GM21737 (cell line): ENCODE data around the gene MYO7B.

ENCODE experiments used
- ATAC-seq: cut with Tn5 transposase; IDR thresholded peaks from one replicate; pipeline ENCODE4 v1.9.1; 2021; ENCODE audit warnings: mild to moderate bottlenecking, moderate library complexity; ENCODE audit not compliant: unreplicated experiment

The MYO7B gene

DNA sequence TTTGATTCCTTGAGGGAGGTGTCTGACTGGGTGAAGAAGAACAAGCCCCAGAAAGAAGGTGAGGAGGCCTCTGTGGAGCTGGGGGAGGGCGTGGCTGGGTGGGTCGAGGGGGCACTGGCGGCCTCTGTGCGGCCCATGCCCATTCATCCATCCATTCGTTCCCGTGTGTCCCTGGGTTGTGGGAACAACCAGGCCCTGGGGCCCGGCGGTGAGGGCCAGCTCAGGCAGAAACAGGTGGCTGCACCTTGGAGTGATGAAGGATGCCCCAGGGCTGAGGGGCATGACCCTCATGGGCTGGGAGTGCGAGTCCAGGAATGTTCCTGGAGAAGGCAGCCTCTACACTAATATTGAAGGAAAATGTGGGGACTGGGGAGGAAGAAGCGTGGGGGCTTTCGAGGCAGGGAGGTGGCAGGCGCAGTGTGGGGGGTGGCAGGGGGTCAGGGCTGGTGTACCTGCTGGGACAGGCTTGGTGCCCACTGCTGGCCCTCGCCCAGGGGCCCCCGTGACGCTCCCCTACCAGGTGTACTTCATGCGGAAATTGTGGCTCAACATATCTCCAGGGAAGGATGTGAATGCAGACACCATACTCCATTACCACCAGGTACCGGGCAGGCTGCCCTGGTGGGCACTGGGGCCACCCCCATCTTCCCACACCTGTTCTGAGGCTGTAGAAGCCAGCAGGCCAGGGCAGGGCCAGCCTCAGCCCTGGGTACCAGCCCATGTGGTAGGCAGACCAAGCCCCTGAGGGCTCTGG is 99.3 kb downstream of the MYO7B start:
- no peak for ATAC-seq

DNA sequence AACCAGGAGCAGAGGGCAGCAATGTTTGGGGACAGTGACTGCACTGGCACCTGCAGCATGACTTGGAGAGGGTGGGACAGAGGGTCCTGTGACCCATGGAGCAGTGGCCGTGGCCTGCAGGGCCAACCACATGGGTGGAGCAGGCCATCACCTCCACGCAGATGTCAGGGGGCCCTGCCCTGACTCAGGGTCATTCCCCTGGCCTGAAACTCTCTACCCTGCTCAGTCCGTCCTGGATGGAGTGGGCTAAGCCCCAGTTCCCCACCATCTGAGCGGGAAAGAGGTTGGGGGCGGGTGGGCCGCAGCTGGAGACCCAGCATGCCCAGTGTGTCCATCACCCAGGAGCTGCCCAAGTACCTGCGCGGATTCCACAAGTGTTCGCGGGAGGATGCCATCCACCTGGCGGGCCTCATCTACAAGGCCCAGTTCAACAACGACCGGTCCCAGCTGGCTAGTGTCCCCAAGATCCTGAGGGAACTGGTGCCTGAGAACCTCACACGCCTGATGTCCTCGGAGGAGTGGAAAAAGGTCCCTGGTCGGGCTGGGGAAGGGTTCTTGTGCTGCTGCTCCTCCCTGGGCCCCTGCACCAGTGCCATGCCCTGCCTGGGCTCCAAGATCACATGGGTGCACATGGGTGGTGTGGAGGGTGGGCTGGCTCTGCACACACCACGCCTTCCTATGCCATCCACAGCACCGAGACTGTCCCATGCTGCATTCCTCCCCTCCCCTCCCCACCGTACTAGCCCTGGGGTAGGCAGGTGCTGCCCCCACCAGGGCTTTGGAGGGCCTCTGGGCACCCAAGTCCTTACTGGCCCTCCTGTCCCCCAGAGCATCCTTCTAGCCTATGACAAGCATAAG is 100.1 kb downstream of the MYO7B start:
- no peak for ATAC-seq

DNA sequence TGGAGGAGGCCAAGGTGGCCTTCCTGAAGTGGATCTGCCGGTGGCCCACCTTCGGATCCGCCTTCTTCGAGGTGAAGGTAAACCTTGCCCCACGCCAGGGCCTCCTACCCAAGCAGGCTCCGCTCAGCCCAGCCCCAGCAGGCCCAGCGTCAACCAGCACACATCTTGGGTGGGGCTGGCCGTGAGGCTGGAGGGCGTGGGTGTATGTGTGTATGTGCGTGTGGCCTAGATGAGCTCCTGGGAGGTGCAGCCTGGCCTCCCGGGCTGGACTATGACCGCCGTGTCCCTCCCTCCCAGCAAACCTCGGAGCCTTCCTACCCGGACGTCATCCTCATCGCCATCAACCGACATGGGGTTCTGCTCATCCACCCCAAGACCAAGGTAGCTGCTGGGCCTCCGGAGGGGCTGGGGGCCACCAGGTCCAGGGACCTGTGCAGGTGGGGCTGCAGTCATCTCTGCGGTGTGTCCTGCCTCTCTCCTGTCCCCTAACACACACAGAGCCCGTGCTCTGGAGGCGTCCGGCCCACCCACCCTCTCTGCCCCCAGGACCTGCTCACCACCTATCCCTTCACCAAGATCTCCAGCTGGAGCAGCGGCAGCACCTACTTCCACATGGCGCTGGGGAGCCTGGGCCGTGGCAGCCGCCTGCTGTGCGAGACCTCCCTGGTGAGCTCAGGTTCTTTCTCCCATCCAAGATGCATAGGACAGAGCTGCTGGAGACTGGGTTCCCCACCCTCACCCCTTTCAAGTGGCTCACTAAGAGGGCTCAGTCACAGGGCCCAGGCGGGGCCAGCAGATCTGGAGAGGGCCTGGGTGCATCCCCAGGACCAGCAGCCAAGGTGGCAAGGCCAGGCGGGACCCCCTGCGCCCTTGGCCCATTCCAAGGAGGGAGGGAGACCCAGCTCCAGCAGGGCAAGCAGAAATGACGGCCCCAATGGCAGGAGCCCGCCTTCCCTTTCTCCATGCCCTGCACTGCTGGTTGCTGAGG is 101.1 kb downstream of the MYO7B start:
- no peak for ATAC-seq

- no peak for ATAC-seq
These were observed 101.8 kb downstream of the MYO7B start for GRCh38 chr2:127637236-127637630.

DNA sequence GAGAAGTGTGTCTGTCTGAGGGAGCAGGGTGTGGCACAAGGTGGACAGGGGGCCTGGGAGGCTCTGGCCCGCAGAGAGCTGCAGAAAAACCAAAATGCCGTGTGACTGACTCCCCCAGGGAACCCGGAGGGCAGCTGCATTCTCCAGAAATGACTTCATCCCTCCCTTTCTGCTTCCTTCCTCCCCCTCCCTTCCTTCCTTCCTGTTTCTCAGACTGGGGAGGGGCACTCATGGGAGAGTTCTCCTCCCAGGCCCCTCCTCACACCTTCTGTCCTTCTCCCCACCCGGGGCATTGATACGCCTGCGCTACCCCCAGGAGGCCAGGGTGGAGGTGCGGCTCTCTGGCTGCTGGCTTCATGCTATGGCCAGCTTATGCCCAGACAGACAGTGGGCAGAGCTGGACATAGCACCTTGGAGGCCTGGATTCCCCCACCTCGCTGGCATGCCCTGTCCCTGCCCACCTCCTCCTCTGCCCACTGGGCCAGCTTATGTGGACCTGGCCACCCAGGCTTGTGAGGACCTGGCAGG is 102.3 kb downstream of the MYO7B start:
- no peak for ATAC-seq

- no peak for ATAC-seq
These were observed 103.1 kb downstream of the MYO7B start for GRCh38 chr2:127638361-127639110.

- ATAC-seq: no peak
These were observed 103.6 kb downstream of the MYO7B start for GRCh38 chr2:127639111-127639474.

DNA sequence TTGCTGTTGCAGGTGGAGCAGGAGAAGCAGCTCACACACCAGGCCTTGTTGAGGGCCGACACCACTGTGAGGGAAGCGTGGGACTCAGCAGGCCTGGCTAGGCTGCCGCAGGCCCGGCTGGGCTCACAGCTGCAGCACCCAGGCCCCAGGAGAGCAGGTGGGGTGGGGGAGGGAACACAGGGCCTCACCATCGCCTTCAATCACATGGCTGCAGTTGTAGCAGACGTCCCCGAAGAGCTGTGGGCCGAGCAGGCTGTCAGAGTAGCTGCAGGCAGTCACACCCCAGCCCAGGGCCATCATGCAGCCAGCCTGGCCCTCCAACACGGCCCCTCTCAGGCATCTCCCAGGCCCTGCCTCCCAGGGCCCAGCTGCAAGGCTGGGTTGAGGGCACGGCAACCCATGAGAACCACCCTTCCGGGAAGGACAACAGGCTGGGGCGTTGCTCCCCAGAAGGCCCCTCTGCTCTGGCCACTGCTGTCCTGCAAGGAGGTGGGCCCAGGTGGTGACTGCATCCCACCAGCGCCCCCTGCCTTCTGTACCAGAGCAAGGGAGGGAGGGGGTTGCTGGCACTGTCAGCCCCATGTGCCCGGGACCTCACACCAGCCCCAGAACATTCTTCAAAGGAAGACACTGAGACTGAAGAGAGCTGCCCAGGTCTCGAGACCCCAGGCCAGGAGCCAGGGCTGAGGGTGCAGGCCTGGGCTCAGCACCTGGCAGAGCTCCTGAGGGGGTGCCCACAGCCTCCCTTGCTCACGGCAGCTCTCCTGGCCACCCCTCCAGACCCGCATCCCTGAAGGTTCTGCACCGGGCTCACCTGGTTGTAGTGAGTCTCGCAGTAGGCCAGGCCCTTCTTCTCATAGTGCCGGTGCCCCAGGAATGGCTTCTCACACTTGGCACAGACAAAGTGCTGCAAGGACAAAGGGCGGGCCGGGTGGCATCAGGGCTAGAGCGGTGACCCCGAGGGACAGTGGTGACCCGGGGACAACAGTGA is 104.9 kb downstream of the MYO7B start:
- no peak for ATAC-seq

- no peak for ATAC-seq
These were observed 105.7 kb downstream of the MYO7B start for GRCh38 chr2:127641133-127641532.

DNA sequence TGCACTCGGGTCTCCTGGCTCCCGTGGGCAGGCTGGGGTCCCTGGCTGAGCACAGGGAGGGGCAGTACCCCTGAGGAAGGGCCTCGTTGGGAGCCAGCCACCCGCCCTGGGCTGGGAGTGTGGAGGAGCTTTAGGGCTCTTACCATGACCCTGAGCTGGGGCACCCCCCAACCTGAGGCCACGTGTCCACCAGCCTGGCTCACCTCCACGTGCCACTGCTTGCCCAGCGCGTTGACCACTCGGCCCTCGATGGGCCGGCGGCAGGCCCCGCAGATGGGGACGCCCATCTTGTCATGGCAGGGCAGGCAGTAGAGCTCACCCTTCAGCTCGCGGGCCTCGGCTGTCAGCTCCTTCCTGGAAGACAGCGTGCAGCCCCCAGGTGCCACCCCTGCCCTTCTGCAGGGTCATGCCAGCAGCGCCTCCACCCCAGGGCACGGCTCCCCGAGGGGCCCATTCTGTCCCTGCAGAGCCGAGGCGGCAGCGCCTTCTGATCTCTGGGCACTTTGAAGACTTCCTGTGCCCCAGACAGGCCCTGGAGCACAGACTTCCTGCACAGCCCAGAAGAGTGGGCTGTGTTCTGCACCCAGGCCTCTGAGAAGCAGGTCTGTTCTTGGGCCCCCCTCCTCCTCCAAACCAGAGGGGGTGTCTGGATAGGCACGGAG is 106.5 kb downstream of the MYO7B start:
- no peak for ATAC-seq

DNA sequence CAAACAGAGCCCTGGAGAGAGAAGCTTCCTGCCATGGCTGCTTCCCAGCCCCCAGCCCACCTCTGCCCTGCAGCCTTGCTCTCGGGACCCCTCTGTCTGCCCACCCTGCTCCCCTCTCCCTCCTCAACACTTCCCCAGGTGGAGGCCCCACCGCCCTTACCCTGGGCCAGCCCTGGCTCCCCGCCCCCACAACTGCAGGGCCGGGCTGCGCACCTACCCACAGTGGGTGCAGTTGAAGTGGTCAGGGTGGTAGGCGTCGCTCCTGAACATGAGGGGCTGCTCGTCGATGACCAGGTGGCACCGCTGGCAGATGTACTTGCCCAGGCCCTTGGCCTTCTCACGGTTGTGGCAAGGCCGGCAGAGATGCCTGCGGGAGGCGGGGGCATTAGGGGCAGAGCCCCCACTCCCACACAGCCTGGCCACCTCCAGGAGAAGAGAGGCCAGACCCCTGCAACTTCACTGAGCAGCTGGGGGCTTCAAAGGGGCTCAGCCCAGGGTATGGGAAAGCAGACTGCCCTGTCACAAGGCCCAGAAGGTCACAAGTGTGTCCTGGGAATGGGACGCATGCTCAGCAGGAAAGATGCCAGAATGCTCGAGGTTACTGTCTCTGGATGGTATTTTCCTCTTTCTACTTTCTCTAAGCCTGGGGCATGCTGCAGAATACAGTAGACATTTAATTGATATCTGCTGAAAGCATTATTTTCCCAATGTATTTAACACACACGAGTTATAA is 107.4 kb downstream of the MYO7B start:
- no peak for ATAC-seq

DNA sequence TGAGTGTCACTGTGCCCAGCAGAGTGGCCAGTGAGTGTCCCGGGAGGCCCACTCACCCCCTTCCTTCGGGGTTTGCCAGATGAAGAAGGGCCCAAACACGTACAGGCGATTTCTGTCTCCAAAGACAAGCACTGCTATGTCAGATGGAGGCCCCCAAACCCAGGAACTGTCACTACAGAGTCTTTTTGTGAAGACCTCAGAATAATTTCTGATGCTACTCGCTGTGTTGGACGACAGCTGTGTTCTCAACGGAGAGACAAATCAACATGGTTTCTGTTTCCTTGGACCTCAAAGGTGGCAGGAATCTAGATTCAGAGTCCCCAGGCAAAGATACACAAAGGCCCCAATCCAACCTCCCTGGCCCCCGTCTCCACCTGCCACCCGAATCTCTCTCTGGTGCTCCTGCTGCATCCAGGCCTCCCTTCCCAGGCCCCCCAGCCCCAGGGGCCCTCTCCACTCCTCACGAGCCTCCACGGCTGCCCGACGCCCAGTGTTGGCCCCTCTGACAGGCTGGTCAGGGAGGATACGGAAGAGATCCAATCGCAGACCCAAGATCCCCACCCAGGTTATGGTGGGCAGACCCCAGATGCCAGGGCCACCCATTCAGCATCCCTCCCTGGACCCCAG is 108.1 kb downstream of the MYO7B start:
- no peak for ATAC-seq

DNA sequence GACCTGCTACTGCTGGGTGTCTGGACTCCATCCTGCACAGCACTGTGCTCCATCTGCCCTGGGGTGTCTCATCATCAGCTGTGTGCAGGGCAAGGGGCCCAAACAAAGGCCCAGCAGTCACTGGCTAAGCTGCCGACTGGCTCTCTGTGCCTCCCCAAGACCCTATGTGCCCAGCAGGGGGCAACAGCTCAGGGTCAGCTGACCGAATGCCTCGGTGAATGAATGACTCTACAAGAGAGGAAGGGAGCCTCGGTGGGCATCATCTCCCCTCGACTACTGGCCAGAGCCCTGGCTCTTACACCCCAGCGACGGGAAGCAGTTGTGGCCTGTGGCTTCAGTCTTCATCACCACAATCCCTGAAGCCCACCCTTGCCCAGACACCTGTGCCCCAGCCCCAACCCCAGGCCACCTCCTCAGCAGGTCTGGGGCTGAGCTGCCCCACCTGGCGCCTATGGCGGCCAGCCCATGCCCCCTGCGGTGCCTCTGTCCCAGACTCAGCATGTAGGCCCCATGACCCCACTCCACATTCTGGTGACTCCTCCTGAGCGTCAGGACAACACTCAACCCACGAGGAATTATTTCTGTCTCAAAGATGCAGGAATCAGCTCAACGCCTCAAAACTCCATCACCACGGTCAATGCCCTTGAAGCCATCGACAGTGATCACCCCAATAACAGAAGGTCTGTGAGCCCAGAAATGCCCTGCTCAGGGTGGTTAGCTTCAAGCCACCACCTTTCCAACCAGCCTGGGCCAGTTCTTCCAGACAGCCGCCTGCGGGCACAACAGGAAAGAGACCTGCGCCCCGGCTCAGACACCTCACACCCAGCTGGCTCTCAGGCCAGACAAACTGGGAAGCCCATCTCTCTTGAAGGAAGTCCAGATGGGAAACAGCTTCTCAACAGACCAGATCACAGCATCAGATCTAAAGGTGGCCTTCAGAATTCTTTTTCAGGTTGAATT is 108.9 kb downstream of the MYO7B start:
- ATAC-seq: no peak

DNA sequence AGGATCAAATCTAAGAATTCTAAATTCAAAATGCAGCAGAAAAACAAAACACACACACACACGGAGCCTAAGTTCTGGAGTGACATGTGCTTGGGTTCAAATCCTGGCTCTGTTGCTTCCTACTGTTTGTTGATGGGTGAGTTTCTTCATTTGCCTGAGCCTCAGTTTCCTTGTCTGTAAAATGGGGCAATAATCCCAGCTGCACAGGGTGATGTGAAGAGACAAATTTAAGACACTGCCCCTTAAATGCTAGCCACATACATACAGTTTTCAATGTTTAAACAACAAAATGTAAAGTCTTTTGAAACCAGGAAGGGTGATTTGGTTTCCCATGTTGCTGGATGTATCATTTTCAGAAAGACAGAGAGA is 109.5 kb downstream of the MYO7B start:
- ATAC-seq: no peak

DNA sequence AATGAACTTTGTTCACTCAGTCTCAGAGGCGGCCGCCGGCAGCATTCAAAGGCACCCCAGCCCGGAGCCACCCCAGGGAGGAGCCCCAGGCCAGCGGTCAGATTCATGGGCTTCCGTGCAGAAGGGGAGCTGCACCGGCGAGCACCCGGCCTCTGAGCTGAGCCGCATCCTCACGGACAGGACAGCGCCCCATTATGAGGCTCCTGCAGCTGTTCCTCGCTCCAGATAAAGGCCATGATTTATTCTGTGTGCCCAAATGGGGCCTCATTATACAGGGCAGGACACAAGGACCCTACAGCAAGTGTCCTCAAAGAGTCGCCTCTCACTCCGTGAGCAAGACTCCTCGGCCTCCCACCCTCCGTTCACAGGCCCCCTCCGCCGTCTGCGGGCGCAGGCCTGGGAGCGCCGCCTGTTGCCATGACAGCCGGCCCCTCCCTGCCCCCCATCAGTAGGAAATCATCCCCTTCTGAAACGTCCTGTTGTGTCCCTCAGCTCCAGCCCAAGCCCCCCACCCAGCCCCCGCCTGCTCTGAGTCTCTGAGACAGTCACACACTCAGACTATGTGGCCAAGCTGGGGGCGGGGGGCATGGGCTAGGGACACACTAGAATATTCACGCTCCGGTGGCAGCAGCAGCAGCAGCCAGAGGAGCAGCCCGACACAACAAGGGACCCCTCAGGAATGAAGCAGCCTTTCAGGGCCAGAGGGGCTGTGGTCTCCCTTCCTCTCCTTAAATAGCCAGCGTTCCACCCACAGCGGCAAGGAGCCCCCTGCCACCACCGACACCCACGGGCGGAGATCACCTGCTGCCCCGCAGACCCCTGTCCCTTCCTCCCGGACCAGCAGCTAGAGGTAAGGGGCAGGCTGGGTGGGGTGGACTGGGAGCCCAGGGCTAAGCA is 110.2 kb downstream of the MYO7B start, which contains the start of gene GPR17:
Gene GPR17 (plus strand): TSS at position 759 of the 897 bp plus-strand sequence. CDS start 4,583 bp downstream, outside the sequence.
- no peak for ATAC-seq
